Fibroblast of mammary gland (primary cell): ENCODE data around the gene ITGA1.

Experiments
- DNase-seq: peaks from one replicate; pipeline ENCODE4 v3.0.0-alpha.2; 2010; ENCODE audit warnings: low read depth
- H3K4me3 ChIP-seq: 2 replicates; pipeline ENCODE4 v1.5.1; 2011; ENCODE audit warnings: low read depth, mild to moderate bottlenecking, low read length, moderate library complexity; ENCODE audit not compliant: control insufficient read depth
- CTCF ChIP-seq: conservative IDR thresholded peaks from 2 replicates; pipeline ENCODE4 v1.5.1; 2011; ENCODE audit warnings: low read depth, low read length, inconsistent platforms; ENCODE audit not compliant: control insufficient read depth, insufficient read depth

Gene ITGA1

GRCh38 chr5:52771343-52772039 lies 16.2 kb upstream of the ITGA1 start:
- H3K4me3 ChIP-seq = no peak overlapping the region
- no peak for DNase-seq
- no peak for TF ChIP-seq CTCF

DNA sequence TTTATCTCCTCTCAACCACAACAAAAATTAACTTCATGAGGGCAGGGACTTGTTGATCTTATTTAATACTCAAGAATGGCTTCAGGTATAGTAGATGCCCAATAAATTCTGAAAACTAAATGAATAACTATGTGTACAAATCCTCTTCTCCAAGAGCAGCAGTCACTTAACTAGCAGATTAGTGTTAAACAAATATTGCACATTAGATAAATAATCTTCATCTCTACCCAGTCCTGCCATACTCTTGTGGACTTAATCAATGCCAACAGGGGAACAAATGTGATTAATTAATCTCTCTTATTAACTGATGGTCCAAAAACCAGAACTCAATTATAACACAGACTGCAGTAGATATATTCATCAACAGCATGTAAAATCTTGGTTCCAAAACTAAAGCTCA lies 15.0 kb upstream of the ITGA1 start:
- H3K4me3 ChIP-seq = no peak overlapping the region
- TF ChIP-seq CTCF = no peak
- no peak for DNase-seq

DNA sequence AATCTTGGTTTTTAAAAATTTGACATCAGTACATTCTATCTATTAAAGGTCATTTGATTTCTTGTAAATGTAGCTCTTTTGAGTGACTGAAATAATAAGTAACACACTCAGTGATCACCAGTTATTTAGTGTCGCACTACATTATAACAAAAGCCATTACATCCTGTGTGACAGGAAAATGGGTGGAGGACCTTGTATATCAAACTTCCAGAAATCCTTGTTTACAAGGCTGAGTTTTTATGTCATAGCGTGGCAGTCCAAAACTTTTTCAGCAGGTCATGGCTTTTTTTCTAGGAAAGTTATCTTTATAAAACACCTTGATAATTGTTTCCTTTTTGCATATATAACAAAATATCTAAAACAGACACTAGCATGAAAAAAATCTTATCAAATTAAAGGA lies 14.4 kb upstream of the ITGA1 start:
- H3K4me3 ChIP-seq = no peak overlapping the region
- TF ChIP-seq CTCF = no peak

GRCh38 chr5:52774005-52774410 lies 13.7 kb upstream of the ITGA1 start:
- no peak overlapping the region for H3K4me3 ChIP-seq
- TF ChIP-seq CTCF = no peak
- DNase-seq = no peak

More for the DNA sequence above, 14.4 kb upstream of the ITGA1 start:
- no peak for DNase-seq

DNA sequence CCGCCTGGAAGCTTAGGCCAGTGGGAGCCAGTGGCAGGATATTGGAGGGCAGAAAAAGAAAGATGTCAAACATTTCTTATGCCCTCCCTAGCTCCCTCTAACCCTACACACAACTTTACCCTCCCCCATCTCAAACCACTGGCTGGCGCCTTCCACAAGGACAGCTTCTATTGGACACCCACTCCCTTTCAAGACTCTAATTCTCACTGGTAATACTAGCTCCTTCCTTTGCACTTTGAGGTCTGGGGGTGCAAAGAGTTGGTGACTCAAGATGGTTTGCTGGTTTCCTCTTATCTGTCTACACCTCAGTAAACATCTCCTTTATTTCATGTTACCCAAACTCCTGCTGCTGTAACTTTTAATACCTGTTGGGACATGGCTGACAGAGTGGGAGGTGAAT lies 11.6 kb upstream of the ITGA1 start:
- DNase-seq = no peak

DNA sequence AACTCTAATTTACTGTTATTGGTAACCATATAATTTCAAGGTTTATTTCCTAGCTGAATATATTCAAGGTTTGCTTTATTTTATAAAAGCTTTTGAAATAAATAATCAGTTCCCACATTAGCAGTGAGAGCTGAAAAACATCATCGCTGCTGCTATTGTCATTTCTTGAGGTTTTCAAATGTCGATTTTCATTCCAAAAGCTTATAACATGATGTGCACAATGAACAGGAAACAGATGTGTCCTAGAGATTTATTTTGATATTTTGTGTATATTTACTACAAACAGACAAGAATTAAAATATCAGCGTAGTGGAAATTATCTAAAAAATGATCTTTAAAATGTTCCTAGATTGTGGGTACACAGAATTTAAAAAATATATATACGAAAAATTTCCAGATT lies 10.5 kb upstream of the ITGA1 start:
- no peak for TF ChIP-seq CTCF
- DNase-seq = no peak
- H3K4me3 ChIP-seq = no peak overlapping the region

More for the DNA sequence above, 11.6 kb upstream of the ITGA1 start:
- H3K4me3 ChIP-seq = no peak overlapping the region
- no peak for TF ChIP-seq CTCF

GRCh38 chr5:52778781-52779180 lies 8.9 kb upstream of the ITGA1 start:
- no peak for TF ChIP-seq CTCF
- DNase-seq = no peak

More at GRCh38 chr5:52778781-52779180, 8.9 kb upstream of the ITGA1 start:
- no peak overlapping the region for H3K4me3 ChIP-seq
